GM23248 (cell line): Measurements from ENCODE around the gene DBF4B.

ENCODE experiments used
- EZH2 ChIP-seq: fragments of 200-600 bp; sonication (generic); IDR thresholded peaks from 2 replicates; pipeline ENCODE4 v1.6.1; 2018; ENCODE audit warnings: antibody characterized with exemption, mild to moderate bottlenecking; ENCODE audit not compliant: insufficient read depth, poor library complexity, severe bottlenecking
- EZH2phosphoT487 ChIP-seq: fragments of 200-600 bp; sonication (generic); IDR thresholded peaks from 2 replicates; pipeline ENCODE4 v1.6.1; 2018; ENCODE audit warnings: antibody characterized with exemption, moderate library complexity, mild to moderate bottlenecking, low read depth; ENCODE audit not compliant: insufficient read depth

DNA sequence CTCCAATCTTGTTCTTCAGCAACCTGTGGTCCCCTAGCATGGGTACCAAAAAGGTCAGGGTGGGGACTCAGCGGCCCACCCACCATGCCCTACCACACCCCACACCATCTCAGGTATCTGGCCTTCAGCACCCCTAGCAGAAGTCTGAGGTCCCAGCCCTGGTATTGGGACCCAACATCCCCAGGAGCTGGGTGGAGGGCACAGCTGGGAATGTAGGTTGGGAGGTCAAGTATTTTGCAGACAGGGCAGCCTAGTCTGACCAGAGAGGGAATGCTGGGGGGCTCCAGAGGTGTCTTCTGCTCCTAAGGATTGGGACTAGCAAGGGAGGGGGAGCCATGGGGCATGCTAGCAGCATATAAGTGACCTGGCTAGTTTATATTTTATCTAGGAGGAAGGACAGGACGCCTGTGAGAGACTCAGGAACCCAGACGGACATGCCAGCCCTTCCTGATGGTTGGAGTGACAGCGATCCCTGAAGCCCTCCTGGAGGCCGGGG, 49.5 kb downstream of the DBF4B start:
- peak; percentile 22 for TF ChIP-seq EZH2
- no peak for TF ChIP-seq EZH2phosphoT487
